CD4-positive, alpha-beta T cell treated with Interleukin-4 for 1 hour (primary cell): ENCODE data around the gene SGPP2.

ENCODE experiments used
- DNase-seq, 2 donors: peaks; one replicate each; pipeline ENCODE4 v3.0.0-alpha.2; 2020 to 2022

Gene SGPP2

GRCh38 chr2:222479859-222480258, 55.5 kb downstream of the SGPP2 start:
- no peak for DNase-seq

DNA sequence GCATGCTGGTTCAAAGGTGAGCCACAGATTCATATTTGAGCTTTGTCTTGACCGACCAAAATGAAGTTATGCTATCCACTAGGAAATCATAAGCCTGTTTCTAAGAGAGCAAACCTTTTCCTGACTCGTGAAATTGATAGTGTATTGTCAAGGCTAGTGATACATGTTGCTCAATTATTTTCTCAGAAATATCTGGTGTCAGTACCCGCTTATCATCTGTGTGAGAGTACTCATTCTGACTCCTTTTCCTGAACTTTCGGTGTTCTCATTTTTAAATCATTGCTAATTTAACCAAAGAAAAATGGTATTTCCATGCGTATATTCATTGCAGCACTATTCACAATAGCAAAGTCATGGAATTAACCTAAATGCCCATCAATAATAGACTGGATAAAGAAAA, 56.2 kb downstream of the SGPP2 start:
- no peak for DNase-seq

- no peak for DNase-seq
Observed at GRCh38 chr2:222481941-222482340, 57.6 kb downstream of the SGPP2 start.

DNA sequence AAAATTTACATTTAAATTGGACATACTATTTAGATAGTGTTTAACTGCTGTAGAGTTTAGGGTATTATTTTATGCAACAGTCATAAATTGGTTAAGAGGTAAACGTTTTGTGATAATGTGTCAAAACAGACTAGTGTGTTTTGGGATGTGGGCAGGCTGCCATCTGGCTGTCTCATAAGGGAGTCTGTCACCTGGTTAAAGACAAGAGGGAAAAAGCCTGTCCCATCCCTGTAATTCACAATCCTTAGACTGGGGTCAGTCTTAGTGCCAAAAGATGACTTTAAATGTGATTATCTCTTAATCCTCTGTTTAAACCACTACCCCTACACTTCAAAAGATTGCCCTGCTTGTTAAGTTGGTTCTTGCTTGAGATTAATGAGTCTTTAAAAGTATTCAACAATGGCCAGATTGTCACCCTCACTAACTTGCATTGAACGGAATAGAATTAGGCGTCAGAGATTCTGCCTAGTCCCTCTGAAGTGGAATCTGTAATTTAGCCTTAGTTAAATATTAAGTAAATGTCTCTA, 59.2 kb downstream of the SGPP2 start:
- no peak for DNase-seq

DNA sequence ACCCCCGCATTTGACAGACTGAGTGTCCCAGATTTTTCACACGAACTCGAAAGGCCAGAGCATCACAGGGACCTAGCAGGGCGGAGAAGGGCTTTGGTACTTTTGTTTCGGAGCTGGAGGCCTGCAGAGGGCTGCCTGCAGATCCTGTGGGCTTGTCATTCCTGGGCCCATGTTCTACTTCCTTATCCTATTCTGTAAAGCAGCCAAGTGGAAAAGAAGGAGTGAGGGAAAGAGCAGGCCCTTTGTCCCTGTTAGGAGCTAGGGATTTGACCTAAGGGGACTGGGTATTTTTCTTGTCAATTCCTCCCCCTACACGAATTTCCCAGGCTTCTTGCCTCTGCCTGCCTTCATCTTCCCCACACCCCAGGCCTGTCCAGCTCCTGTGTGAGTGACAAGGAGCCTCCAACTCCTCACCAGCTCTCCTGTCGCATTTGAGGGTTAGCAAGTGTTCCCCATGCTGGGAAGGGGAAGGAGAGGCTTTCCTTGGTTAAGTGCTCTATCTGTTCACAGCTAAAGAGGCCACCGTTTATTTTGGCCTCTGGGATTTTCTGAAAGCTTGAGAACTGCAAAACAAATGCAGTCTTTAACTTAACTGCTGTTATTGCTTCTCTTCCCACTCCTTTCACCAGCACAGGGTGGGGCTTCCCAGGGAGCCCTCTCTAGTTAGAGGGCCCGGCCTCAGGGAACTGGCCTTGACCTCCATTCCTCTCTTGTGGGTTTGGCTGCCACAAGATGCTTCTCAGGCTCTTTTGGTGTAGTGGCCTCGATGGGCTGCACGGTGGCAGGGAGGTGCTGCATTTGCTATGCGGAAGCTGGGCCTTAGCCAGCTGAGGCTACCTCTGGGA, 61.2 kb downstream of the SGPP2 start:
- DNase-seq = no peak

- DNase-seq = no peak
Observed at GRCh38 chr2:222490131-222490530, 65.8 kb downstream of the SGPP2 start.

- DNase-seq = no peak
Observed at GRCh38 chr2:222492683-222493082, 68.3 kb downstream of the SGPP2 start.

DNA sequence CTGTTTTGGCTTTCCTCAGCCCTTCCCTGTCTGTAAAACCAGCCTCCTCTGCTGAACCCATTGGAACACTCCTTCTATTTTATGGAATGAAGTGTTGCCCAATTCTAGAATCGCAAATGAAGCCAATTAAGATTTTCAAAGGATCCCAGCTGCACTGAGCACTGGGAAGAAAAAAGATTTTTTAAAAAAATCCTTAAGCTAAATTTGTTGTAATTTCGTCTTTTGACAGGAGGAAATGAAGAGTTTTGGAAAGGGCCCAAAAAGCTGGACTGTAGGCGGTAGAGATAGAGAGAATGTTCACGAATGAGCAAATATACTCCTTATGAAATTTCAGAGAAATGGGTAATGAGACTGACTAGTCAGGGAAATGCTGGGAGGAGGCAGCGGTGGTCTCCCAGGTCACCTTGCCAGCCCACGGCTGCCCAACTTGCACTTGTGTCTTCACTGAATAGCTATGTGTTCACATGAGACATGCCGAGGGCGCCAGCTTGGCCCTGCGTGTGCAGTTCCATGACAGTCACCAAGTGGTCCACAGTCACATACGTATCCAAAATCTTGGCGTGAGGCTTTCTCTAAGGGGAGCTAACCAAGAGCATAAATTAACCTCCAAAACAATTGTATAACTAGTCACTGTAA, 69.9 kb downstream of the SGPP2 start:
- no peak for DNase-seq

GRCh38 chr2:222495388-222495787, 71.0 kb downstream of the SGPP2 start:
- no peak for DNase-seq

DNA sequence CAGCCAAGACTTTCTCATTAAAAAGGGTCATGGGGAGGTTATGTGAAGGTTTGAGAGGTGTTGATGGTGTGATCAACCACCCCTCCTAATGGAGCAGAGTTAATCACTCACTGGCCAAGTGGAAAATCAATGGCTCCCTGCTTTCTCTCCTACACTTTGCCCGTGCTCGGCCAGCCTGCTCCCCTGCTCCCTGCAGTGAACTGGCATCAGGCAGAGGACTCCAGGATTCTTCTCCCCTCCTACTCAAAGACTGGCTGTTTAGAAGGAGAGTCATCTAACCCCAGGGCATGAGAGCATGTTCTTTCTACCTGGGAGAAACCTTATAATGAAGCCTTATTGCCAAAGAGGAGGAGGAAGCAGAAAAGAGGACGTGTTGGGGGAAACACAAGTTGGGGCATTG, 74.9 kb downstream of the SGPP2 start:
- no peak for DNase-seq

DNA sequence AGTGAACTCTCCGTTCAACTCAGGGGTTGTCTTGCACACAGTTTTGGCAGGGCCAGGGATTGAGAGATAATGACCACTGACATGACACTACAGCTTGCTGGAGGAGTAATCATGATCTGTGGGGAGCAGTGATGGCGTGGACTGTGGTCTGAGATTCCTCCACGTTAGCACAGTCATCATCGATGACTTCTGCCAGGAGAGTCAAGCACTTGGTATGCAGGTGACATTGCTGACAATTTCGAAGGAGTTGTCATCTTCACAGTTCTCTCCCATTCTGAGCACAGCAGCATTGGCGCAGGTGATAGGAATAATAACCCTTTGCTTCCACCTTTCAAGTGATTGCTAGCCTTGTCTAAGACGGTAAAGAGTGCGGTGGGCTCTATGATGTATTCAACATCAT, 79.8 kb downstream of the SGPP2 start:
- DNase-seq = no peak

- no peak for DNase-seq
Observed at GRCh38 chr2:222504719-222505118, 80.4 kb downstream of the SGPP2 start.

- DNase-seq = no peak
Observed at GRCh38 chr2:222506230-222506935, 82.0 kb downstream of the SGPP2 start.

GRCh38 chr2:222514901-222515300, 90.6 kb downstream of the SGPP2 start:
- DNase-seq = no peak

GRCh38 chr2:222518570-222519381, 94.4 kb downstream of the SGPP2 start:
- DNase-seq = no peak

DNA sequence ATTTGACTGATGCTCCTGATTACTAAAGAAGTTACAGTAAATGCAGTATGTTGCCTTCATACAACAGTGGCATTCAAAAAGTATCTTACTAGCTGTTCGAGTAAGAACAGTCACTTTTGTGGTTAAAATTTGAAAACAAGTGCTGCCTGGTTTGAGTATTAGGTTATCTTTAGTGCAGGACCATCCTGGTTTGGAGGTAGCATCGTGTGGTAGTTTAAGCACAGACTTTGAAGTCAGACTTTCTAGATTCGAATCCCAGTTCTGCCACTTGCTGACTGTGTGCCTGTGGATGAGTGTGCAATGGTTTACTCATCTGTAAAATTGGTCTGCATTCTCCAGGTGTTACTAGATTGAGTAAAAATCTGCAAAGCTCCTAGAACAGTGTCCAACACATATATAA, 96.8 kb downstream of the SGPP2 start:
- DNase-seq = no peak

DNA sequence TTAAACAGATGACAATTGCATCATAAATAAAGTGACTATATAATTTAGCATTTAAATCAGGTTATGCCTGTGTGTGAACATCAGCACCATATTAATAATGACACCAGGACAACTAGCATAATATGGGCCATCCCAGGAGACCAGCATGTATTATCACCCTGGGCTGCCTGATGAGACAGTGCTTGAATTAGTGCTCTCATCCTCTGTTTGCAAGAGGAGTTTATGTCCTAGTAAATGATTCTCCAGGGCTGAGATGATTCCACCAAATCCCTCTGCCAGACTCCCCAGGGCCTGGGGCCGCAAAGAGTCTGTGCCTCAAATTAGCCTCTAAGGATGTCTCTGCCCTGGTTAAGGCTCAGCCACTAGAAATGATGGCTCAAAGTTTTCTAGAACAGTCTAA, 97.7 kb downstream of the SGPP2 start:
- no peak for DNase-seq

- no peak for DNase-seq
Observed at GRCh38 chr2:222523783-222524544, 99.6 kb downstream of the SGPP2 start.

DNA sequence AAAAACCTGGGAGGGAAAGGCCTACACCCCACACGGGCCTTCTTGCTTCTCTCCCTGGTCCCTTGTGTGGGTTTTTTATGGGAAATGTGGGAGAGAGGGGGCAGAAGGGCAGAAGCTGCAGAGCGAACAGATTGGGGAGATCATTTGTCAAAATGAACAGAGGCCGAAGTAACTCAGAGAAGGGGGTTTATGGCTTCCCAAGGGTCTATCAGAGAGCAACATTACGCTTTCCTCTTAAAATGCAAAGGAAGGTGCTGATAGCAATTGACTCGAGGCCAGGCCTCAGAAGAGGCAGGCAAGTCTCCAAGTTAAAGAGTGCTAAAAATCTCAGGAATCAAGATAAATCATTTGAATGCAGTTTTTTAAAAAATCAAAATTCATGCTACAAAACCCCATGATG, 101.5 kb downstream of the SGPP2 start:
- no peak for DNase-seq

GRCh38 chr2:222526480-222527277, 102.3 kb downstream of the SGPP2 start:
- no peak for DNase-seq

DNA sequence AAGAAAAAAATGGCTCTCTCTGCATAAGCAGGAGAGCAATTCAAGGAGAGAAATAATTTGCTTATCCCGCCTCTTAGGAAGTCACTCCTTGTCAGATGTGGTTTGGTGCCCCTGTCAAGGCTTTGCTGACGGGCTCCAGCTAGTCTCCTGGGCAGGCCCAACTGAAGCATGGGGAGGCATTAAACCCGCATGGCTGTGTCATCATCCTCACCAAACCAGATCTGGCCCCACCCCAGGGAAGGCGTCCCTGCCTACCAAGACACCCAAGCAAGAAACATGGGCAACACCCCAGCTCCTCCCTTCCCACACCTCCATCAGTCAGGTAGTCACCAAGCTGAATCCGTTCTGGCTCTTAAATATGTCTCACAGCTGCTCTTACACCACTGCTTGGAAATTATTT, 108.0 kb downstream of the SGPP2 start:
- DNase-seq = no peak
